Measurements from ENCODE around the gene GPR139. TPM values are rescaled to one million over a fixed set of nuclear protein-coding genes. Genes with fewer than 3 reads are reported as not detected.

GPR139 gene
- total RNA-seq: not detected
- not detected for polyA plus RNA-seq (2013, experiment 1 of 2)
- not detected for polyA plus RNA-seq (2013, experiment 2 of 2)
- total RNA-seq: 0 to 0.18 (median 0) reads per million in 172 experiments

- POLR2A ChIA-PET: no interaction called here
- H3K27ac ChIP-seq (ENCODE audit: low read depth in 1 of 2, low read length in 2 of 2): no peak within 1 kb of the TSS
- peaks cover 11 to 23% of the 10 kb centered on the region in 2 experiments for H3K27me3 ChIP-seq (ENCODE audit: control insufficient read depth in 1 of 2, insufficient read depth in 2 of 2, low read length in 2 of 2)
- H3K36me3 ChIP-seq (ENCODE audit: insufficient read depth, low read length): no peaks in the 10 kb centered on the region
- CTCF ChIA-PET: no interaction called here
- H3K36me3 Mint-ChIP-seq (ENCODE audit: low read depth): no peaks in the 10 kb centered on the region
- no peak within 1 kb of the TSS for H3K4me3 ChIP-seq (ENCODE audit: low read length)
- no peak for ATAC-seq (ENCODE audit: poor library complexity)
- no peaks in the 10 kb centered on the region for H3K4me1 ChIP-seq (ENCODE audit: insufficient read depth, low read length)
- TF ChIP-seq CTCF (IDR thresholded peaks at IDR 0.05): no peak
- intact Hi-C loops (cut with DNase I, micrococcal nuclease): no loop called here
- H3K4me1 Mint-ChIP-seq (ENCODE audit: low read depth): no peaks in the 10 kb centered on the region
- H3K9me3 Mint-ChIP-seq: peaks cover 8% of the 10 kb centered on the region
- no peak for DNase-seq
- H3K4me3 Mint-ChIP-seq: no peak within 1 kb of the TSS
- peaks cover 64% of the 10 kb centered on the region for H3K27me3 Mint-ChIP-seq
- no peak within 1 kb of the TSS for H3K27ac Mint-ChIP-seq
- H3K9me3 ChIP-seq (ENCODE audit: control insufficient read depth in 1 of 2, insufficient read depth in 1 of 2, low read length in 2 of 2): peaks cover 0 to 12% of the 10 kb centered on the region in 2 experiments
These were observed at the start of gene GPR139 for GRCh38 chr16:20073203-20074098. GPR139 (minus strand) TSS chr16:20073890; CDS start chr16:20073616, 274 bp downstream.

GRCh38 chr16:20122011-20122410 is 48.3 kb upstream of the GPR139 start:
- Mint-ChIP-seq H3K9me3 (peaks cover 4% of the 10 kb centered on the region), H3K27ac (no peak overlapping the region), H3K27me3 (peaks cover 3% of the 10 kb centered on the region), H3K4me3 (no peak overlapping the region), H3K4me1 (ENCODE audit: low read depth) (no peaks in the 10 kb centered on the region), H3K36me3 (ENCODE audit: low read depth) (no peaks in the 10 kb centered on the region)
- no peaks in the 10 kb centered on the region for H3K36me3 ChIP-seq (ENCODE audit: insufficient read depth, low read length)
- no peak for TF ChIP-seq CTCF (IDR thresholded peaks at IDR 0.05)
- no peak for ATAC-seq (ENCODE audit: poor library complexity)
- ChIA-PET POLR2A (no interaction called here), CTCF (no interaction called here)
- peaks cover 4 to 5% of the 10 kb centered on the region in 2 experiments for H3K9me3 ChIP-seq (ENCODE audit: control insufficient read depth in 1 of 2, insufficient read depth in 1 of 2, low read length in 2 of 2)
- no peak for DNase-seq
- intact Hi-C loops (cut with DNase I, micrococcal nuclease): no loop called here
- H3K27ac ChIP-seq (ENCODE audit: low read depth in 1 of 2, low read length in 2 of 2): no peak overlapping the region
- no peaks in the 10 kb centered on the region for H3K4me1 ChIP-seq (ENCODE audit: insufficient read depth, low read length)
- no peaks in the 10 kb centered on the region for H3K27me3 ChIP-seq (ENCODE audit: control insufficient read depth in 1 of 2, insufficient read depth in 2 of 2, low read length in 2 of 2)
- H3K4me3 ChIP-seq (ENCODE audit: low read length): no peak overlapping the region

- H3K4me3 Mint-ChIP-seq: no peak overlapping the region
- H3K4me1 Mint-ChIP-seq (ENCODE audit: low read depth): no peaks in the 10 kb centered on the region
- H3K4me1 ChIP-seq (ENCODE audit: insufficient read depth, low read length): no peaks in the 10 kb centered on the region
- H3K9me3 ChIP-seq (ENCODE audit: control insufficient read depth in 1 of 2, insufficient read depth in 1 of 2, low read length in 2 of 2): no peaks in the 10 kb centered on the region
- ATAC-seq (ENCODE audit: poor library complexity) (no peak), DNase-seq (no peak)
- H3K36me3 Mint-ChIP-seq (ENCODE audit: low read depth): no peaks in the 10 kb centered on the region
- H3K27ac Mint-ChIP-seq: no peak overlapping the region
- TF ChIP-seq CTCF (IDR thresholded peaks at IDR 0.05): no peak
- H3K36me3 ChIP-seq (ENCODE audit: insufficient read depth, low read length): no peaks in the 10 kb centered on the region
- no peak overlapping the region for H3K27ac ChIP-seq (ENCODE audit: low read depth in 1 of 2, low read length in 2 of 2)
- POLR2A ChIA-PET: no interaction called here
- H3K27me3 ChIP-seq (ENCODE audit: control insufficient read depth in 1 of 2, insufficient read depth in 2 of 2, low read length in 2 of 2): no peaks in the 10 kb centered on the region
- CTCF ChIA-PET: no interaction called here
- no peaks in the 10 kb centered on the region for H3K9me3 Mint-ChIP-seq
- intact Hi-C loops (cut with DNase I, micrococcal nuclease): no loop called here
- H3K4me3 ChIP-seq (ENCODE audit: low read length): no peak overlapping the region
- no peaks in the 10 kb centered on the region for H3K27me3 Mint-ChIP-seq
These were observed 40.7 kb upstream of the GPR139 start for GRCh38 chr16:20114356-20114755.
